ENCODE measurements around the gene PPIA. TPM values are rescaled to one million over a fixed set of nuclear protein-coding genes. Genes with fewer than 3 reads are reported as not detected.
A peak's percentile ranks its signal among the peaks of the same experiment; 100 is the strongest.

PPIA gene
- total and polyA plus RNA-seq, 4 donors = 729 to 2,385 (median 1,269) TPM

- Histone ChIP-seq H3K9me3 (ENCODE audit: control insufficient read depth, low read length) (no peaks in the 10 kb centered on the region), H3K36me3 (ENCODE audit: control insufficient read depth in 1 of 2, insufficient read depth in 2 of 2, low read length in 1 of 2) (peaks cover 5 to 14% of the 10 kb centered on the region in 2 donors), H3K27me3 (ENCODE audit: control insufficient read depth in 1 of 2, insufficient read depth in 2 of 2, low read length in 1 of 2) (no peaks in the 10 kb centered on the region), H3K27ac (ENCODE audit: low read depth in 1 of 2, low read length in 2 of 2) (no peak overlapping the region), H3K4me1 (ENCODE audit: control insufficient read depth in 1 of 2, insufficient read depth in 2 of 2, low read length in 2 of 2) (no peaks in the 10 kb centered on the region), H3K4me3 (ENCODE audit: low read length in 2 of 2) (no peak overlapping the region)
- DNase-seq (peak in 1 of 2 donors; percentile 80), ATAC-seq (ENCODE audit: low FRiP score) (peak; percentile 49)
- intact Hi-C loops (cut with DNase I) = no loop called here
- WGBS, 2 donors = 80 to 83% methylated on average over 48 of the region's 48 CpGs
Observed at GRCh38 chr7:44761207-44762161, 35.0 kb upstream of the PPIA start.

DNA sequence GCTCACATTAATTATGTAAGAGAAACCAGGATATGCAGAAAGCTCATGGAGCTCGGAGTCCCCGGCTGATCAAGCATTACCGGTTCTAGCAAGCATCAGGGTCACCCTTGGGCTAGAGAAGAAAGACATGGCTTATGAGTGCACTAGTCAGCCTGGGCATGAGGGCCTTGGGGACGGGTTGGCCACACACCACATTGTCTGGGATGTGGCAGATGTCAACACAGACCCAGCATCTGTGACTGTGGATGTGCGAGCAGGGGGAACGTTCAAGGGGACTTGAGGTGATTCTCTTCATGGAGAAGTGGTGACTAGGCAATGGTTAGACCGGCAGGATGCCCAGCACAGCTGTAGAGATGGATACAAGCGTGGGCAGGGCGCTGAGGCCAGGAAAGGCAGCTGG lies 34.2 kb upstream of the PPIA start:
- ATAC-seq (ENCODE audit: low FRiP score) (no peak), DNase-seq (no peak)
- no peak overlapping the region for H3K4me3 ChIP-seq (ENCODE audit: low read length in 2 of 2)
- H3K4me1 ChIP-seq (ENCODE audit: control insufficient read depth in 1 of 2, insufficient read depth in 2 of 2, low read length in 2 of 2) = no peaks in the 10 kb centered on the region
- no peak overlapping the region for H3K27ac ChIP-seq (ENCODE audit: low read depth in 1 of 2, low read length in 2 of 2)
- no peaks in the 10 kb centered on the region for H3K9me3 ChIP-seq (ENCODE audit: control insufficient read depth, low read length)
- H3K27me3 ChIP-seq (ENCODE audit: control insufficient read depth in 1 of 2, insufficient read depth in 2 of 2, low read length in 1 of 2) = no peaks in the 10 kb centered on the region
- intact Hi-C loops (cut with DNase I) = no loop called here
- peaks cover 5 to 14% of the 10 kb centered on the region in 2 donors for H3K36me3 ChIP-seq (ENCODE audit: control insufficient read depth in 1 of 2, insufficient read depth in 2 of 2, low read length in 1 of 2)
- 81 to 93% methylated on average over 7 to 9 of the region's 9 CpGs for WGBS, 2 donors

DNA sequence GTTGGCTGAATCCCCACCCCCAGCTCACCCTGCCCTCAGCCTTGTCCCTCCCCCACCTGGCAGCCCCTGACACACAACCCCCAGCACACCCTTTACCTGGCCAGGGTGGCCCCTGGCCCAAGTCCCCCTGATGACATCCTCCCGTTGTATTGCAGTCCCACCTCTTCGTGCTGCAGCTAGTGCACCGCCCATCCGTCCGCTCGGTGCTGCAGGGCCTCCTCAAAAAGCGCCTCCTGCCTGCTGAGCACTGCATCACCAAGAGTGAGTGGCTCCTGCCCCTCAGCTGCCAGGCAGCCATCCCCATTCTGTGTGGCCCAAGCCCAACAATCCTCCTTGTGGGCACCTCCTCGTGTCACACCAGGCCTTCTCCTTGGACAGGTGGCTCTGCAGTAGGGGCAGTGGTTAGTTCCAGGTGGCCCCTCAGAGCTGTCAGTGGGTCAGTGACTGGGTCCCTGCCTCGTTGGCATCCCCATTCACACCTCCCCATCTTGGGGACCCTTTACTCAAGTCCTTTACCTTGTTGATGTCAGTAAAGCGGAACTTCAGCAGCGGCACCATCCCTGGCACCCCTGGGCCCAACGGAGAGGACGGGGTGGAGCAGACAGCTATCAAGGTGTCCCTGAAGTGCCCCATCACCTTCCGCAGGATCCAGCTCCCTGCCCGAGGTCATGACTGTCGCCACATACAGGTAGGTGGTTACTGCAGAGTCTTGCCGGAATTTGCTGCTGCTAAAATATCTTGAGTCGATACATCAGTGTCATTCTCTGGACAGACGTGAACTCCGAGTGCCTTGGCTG lies 33.6 kb upstream of the PPIA start:
- no peaks in the 10 kb centered on the region for H3K9me3 ChIP-seq (ENCODE audit: control insufficient read depth, low read length)
- H3K27ac ChIP-seq (ENCODE audit: low read depth in 1 of 2, low read length in 2 of 2) = no peak overlapping the region
- intact Hi-C loops (cut with DNase I) = no loop called here
- peaks cover 5 to 14% of the 10 kb centered on the region in 2 donors for H3K36me3 ChIP-seq (ENCODE audit: control insufficient read depth in 1 of 2, insufficient read depth in 2 of 2, low read length in 1 of 2)
- 92% methylated on average over 20 of the region's 20 CpGs for WGBS, 2 donors
- DNase-seq (no peak), ATAC-seq (ENCODE audit: low FRiP score) (no peak)
- H3K27me3 ChIP-seq (ENCODE audit: control insufficient read depth in 1 of 2, insufficient read depth in 2 of 2, low read length in 1 of 2) = no peaks in the 10 kb centered on the region
- H3K4me1 ChIP-seq (ENCODE audit: control insufficient read depth in 1 of 2, insufficient read depth in 2 of 2, low read length in 2 of 2) = no peaks in the 10 kb centered on the region
- no peak overlapping the region for H3K4me3 ChIP-seq (ENCODE audit: low read length in 2 of 2)

GRCh38 chr7:44764081-44764480 lies 32.4 kb upstream of the PPIA start:
- no peak for DNase-seq
- Histone ChIP-seq H3K9me3 (ENCODE audit: control insufficient read depth, low read length) (no peaks in the 10 kb centered on the region), H3K27ac (ENCODE audit: low read depth in 1 of 2, low read length in 2 of 2) (no peak overlapping the region), H3K4me3 (ENCODE audit: low read length in 2 of 2) (no peak overlapping the region), H3K27me3 (ENCODE audit: control insufficient read depth in 1 of 2, insufficient read depth in 2 of 2, low read length in 1 of 2) (no peaks in the 10 kb centered on the region), H3K36me3 (ENCODE audit: control insufficient read depth in 1 of 2, insufficient read depth in 2 of 2, low read length in 1 of 2) (peaks cover 5 to 14% of the 10 kb centered on the region in 2 donors), H3K4me1 (ENCODE audit: control insufficient read depth in 1 of 2, insufficient read depth in 2 of 2, low read length in 2 of 2) (peaks cover 0 to 2% of the 10 kb centered on the region in 2 donors)
- 88 to 90% methylated on average over 6 of the region's 6 CpGs for WGBS, 2 donors
- ATAC-seq (ENCODE audit: low FRiP score) = no peak
- intact Hi-C loops (cut with DNase I) = no loop called here

DNA sequence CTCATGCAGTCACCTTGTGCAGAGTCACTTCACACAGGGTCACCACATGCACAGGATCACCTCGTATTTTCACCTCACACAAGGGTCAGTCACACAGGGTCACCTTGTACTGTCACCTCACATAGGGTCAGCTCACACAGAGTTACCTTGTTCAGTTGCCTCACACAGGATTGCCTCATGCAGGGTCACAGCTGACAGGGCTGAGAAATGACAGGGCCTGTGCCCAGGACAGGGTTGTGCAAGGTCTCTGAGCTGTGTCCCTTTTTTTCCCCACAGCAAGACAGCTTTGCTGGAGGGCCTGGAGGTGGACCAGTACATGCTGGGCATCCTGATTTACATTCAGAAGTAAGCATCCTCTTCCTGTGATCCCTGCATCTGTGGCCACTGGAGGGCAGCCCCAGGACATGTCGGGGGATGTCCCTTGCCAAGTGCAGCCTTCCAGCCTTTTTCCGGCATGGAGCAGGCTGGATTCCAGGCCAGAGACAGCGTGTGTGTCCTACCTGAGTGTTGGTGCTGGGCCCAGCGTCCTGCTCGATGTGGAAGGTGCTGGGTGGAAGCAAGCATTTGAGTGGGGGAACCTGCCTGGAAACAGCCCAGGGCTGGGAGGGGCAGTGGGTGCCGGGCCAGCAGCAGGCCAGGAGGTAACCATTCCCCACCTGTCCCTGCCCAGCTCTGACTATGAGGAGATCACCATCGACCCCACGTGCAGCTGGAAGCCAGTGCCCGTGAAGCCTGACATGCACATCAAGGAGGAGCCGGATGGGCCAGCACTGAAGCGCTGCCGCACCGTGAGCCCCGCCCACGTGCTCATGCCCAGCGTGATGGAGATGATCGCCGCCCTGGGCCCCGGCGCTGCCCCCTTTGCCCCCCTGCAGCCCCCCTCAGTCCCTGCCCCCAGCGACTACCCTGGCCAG lies 31.6 kb upstream of the PPIA start:
- H3K27ac ChIP-seq (ENCODE audit: low read depth in 1 of 2, low read length in 2 of 2) = no peak overlapping the region
- no peak for ATAC-seq (ENCODE audit: low FRiP score)
- DNase-seq = no peak
- WGBS, 2 donors = 89% methylated on average over 21 to 22 of the region's 22 CpGs
- no peaks in the 10 kb centered on the region for H3K9me3 ChIP-seq (ENCODE audit: control insufficient read depth, low read length)
- no peaks in the 10 kb centered on the region for H3K27me3 ChIP-seq (ENCODE audit: control insufficient read depth in 1 of 2, insufficient read depth in 2 of 2, low read length in 1 of 2)
- intact Hi-C loops (cut with DNase I) = no loop called here
- H3K4me3 ChIP-seq (ENCODE audit: low read length in 2 of 2) = no peak overlapping the region
- peaks cover 0 to 2% of the 10 kb centered on the region in 2 donors for H3K4me1 ChIP-seq (ENCODE audit: control insufficient read depth in 1 of 2, insufficient read depth in 2 of 2, low read length in 2 of 2)
- peaks cover 5 to 14% of the 10 kb centered on the region in 2 donors for H3K36me3 ChIP-seq (ENCODE audit: control insufficient read depth in 1 of 2, insufficient read depth in 2 of 2, low read length in 1 of 2)

- intact Hi-C loops (cut with DNase I) = no loop called here
- no peak overlapping the region for H3K27ac ChIP-seq (ENCODE audit: low read depth in 1 of 2, low read length in 2 of 2)
- ATAC-seq (ENCODE audit: low FRiP score) (no peak), DNase-seq (no peak)
- no peak overlapping the region for H3K4me3 ChIP-seq (ENCODE audit: low read length in 2 of 2)
- WGBS, 2 donors = 91 to 94% methylated on average over 17 of the region's 17 CpGs
- H3K27me3 ChIP-seq (ENCODE audit: control insufficient read depth in 1 of 2, insufficient read depth in 2 of 2, low read length in 1 of 2) = no peaks in the 10 kb centered on the region
- H3K9me3 ChIP-seq (ENCODE audit: control insufficient read depth, low read length) = no peaks in the 10 kb centered on the region
- peaks cover 5 to 10% of the 10 kb centered on the region in 2 donors for H3K36me3 ChIP-seq (ENCODE audit: control insufficient read depth in 1 of 2, insufficient read depth in 2 of 2, low read length in 1 of 2)
- H3K4me1 ChIP-seq (ENCODE audit: control insufficient read depth in 1 of 2, insufficient read depth in 2 of 2, low read length in 2 of 2) = peaks cover 0 to 2% of the 10 kb centered on the region in 2 donors
Observed at GRCh38 chr7:44765579-44766415, 30.7 kb upstream of the PPIA start.

DNA sequence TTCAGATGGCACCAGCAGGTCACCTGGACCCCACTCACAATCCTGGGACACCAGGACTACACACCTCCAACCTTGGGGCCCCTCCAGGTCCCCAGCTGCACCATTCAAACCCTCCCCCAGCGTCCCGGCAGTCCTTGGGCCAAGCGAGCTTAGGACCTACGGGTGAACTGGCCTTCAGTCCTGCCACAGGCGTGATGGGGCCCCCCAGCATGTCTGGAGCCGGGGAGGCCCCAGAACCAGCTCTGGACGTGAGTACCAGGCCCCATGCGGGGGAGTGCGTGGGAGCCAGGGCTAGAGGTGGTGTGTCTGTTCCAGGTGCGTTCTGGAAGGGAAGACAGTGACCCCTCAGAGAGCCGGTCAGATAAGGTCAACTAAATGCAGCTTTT lies 30.1 kb upstream of the PPIA start:
- Histone ChIP-seq H3K9me3 (ENCODE audit: control insufficient read depth, low read length) (no peaks in the 10 kb centered on the region), H3K27ac (ENCODE audit: low read depth in 1 of 2, low read length in 2 of 2) (no peak overlapping the region), H3K4me3 (ENCODE audit: low read length in 2 of 2) (no peak overlapping the region), H3K36me3 (ENCODE audit: control insufficient read depth in 1 of 2, insufficient read depth in 2 of 2, low read length in 1 of 2) (peaks cover under 1 to 10% of the 10 kb centered on the region in 2 donors), H3K4me1 (ENCODE audit: control insufficient read depth in 1 of 2, insufficient read depth in 2 of 2, low read length in 2 of 2) (peaks cover 0 to 2% of the 10 kb centered on the region in 2 donors), H3K27me3 (ENCODE audit: control insufficient read depth in 1 of 2, insufficient read depth in 2 of 2, low read length in 1 of 2) (no peaks in the 10 kb centered on the region)
- ATAC-seq (ENCODE audit: low FRiP score) = no peak
- DNase-seq = no peak
- intact Hi-C loops (cut with DNase I) = no loop called here
- WGBS, 2 donors = 92 to 94% methylated on average over 11 of the region's 11 CpGs
